H9 (cell line): Measurements from ENCODE around the gene CMAS. TPM values are rescaled to one million over a fixed set of nuclear protein-coding genes. Genes with fewer than 3 reads are reported as not detected.

Source experiments
- DNase-seq: peaks from one replicate; pipeline ENCODE4 v3.0.0-alpha.2; 2017
- H2AFZ ChIP-seq: one replicate; pipeline ENCODE4 v1.6.1; 2013; ENCODE audit warnings: mild to moderate bottlenecking, low read length, control low read depth, moderate library complexity
- H2AK5ac ChIP-seq: 2 replicates; pipeline ENCODE4 v1.6.1; 2013; ENCODE audit warnings: low read length, control low read depth, mixed read lengths; ENCODE audit not compliant: insufficient read length
- H2BK120ac ChIP-seq: one replicate; pipeline ENCODE4 v1.6.1; 2013; ENCODE audit warnings: low read depth, mild to moderate bottlenecking, low read length, control low read depth, inconsistent platforms; ENCODE audit not compliant: poor library complexity, severe bottlenecking
- H2BK12ac ChIP-seq: 2 replicates; pipeline ENCODE4 v1.6.1; 2013; ENCODE audit warnings: low read length, control low read depth, mixed read lengths, low read depth; ENCODE audit not compliant: insufficient read length
- H2BK15ac ChIP-seq: 2 replicates; pipeline ENCODE4 v1.6.1; 2013; ENCODE audit warnings: low read depth, low read length, control low read depth
- H2BK20ac ChIP-seq: one replicate; pipeline ENCODE4 v1.6.1; 2013; ENCODE audit warnings: low read depth, mild to moderate bottlenecking, low read length, control low read depth, inconsistent platforms; ENCODE audit not compliant: poor library complexity, severe bottlenecking
- H2BK5ac ChIP-seq: 2 replicates; pipeline ENCODE4 v1.6.1; 2013; ENCODE audit warnings: low read length, control low read depth, mixed read lengths; ENCODE audit not compliant: insufficient read length
- H3K14ac ChIP-seq: 2 replicates; pipeline ENCODE4 v1.6.1; 2013; ENCODE audit warnings: low read length, control low read depth; ENCODE audit not compliant: insufficient read depth
- H3K18ac ChIP-seq: 2 replicates; pipeline ENCODE4 v1.6.1; 2013; ENCODE audit warnings: low read depth, mild to moderate bottlenecking, mixed read lengths, low read length, control low read depth; ENCODE audit not compliant: insufficient read length
- H3K23ac ChIP-seq: 2 replicates; pipeline ENCODE4 v1.6.1; 2013; ENCODE audit warnings: low read length, control low read depth, mixed read lengths, low read depth; ENCODE audit not compliant: insufficient read length
- H3K23me2 ChIP-seq: 2 replicates; pipeline ENCODE4 v1.6.1; 2013; ENCODE audit warnings: low read depth, mild to moderate bottlenecking, mixed read lengths, low read length, control low read depth; ENCODE audit not compliant: insufficient read length, poor library complexity, severe bottlenecking
- H3K27ac ChIP-seq: 2 replicates; pipeline ENCODE4 v1.5.1; 2013; ENCODE audit warnings: low read length, control low read depth, mixed read lengths, low read depth; ENCODE audit not compliant: insufficient read length
- H3K27me3 ChIP-seq: 2 replicates; pipeline ENCODE4 v1.6.1; 2013; ENCODE audit warnings: low read length, control low read depth, inconsistent platforms; ENCODE audit not compliant: insufficient read depth
- H3K4ac ChIP-seq: 2 replicates; pipeline ENCODE4 v1.6.1; 2013; ENCODE audit warnings: low read depth, mild to moderate bottlenecking, control low read depth, inconsistent platforms, low read length, moderate library complexity
- H3K4me1 ChIP-seq: 2 replicates; pipeline ENCODE4 v1.6.1; 2013; ENCODE audit warnings: low read length, control low read depth, inconsistent platforms; ENCODE audit not compliant: insufficient read depth
- H3K4me2 ChIP-seq: 2 replicates; pipeline ENCODE4 v1.6.1; 2013; ENCODE audit warnings: low read length, control low read depth, mixed read lengths; ENCODE audit not compliant: insufficient read length, insufficient read depth
- H3K56ac ChIP-seq: 2 replicates; pipeline ENCODE4 v1.6.1; 2013; ENCODE audit warnings: low read depth, mild to moderate bottlenecking, mixed read lengths, low read length, control low read depth; ENCODE audit not compliant: insufficient read length
- H3K79me1 ChIP-seq: 2 replicates; pipeline ENCODE4 v1.6.1; 2013; ENCODE audit warnings: low read depth, mild to moderate bottlenecking, moderate library complexity, low read length, control low read depth, inconsistent platforms; ENCODE audit not compliant: insufficient read depth, poor library complexity, severe bottlenecking
- H3K79me2 ChIP-seq: 2 replicates; pipeline ENCODE4 v1.6.1; 2013; ENCODE audit warnings: low read length, control low read depth, inconsistent platforms; ENCODE audit not compliant: insufficient read depth
- H3K9ac ChIP-seq: 2 replicates; pipeline ENCODE4 v1.6.1; 2013; ENCODE audit warnings: low read length, control low read depth, mixed read lengths; ENCODE audit not compliant: insufficient read length; ENCODE audit errors: extremely low read depth
- H3K9me3 ChIP-seq: one replicate; pipeline ENCODE4 v1.6.1; 2013; ENCODE audit warnings: low read depth, low read length, inconsistent platforms; ENCODE audit not compliant: control insufficient read depth
- H3T11ph ChIP-seq: one replicate; pipeline ENCODE4 v1.6.1; 2013; ENCODE audit warnings: mild to moderate bottlenecking, low read length, control low read depth, inconsistent platforms
- H4K20me1 ChIP-seq: one replicate; pipeline ENCODE4 v1.6.1; 2013; ENCODE audit not compliant: control insufficient read depth, insufficient read length, insufficient read depth
- H4K5ac ChIP-seq: 2 replicates; pipeline ENCODE4 v1.6.1; 2013; ENCODE audit warnings: low read depth, mild to moderate bottlenecking, mixed read lengths, low read length, control low read depth; ENCODE audit not compliant: insufficient read length
- H4K8ac ChIP-seq: replicated peaks from 2 replicates; pipeline ENCODE4 v1.6.1; 2013; ENCODE audit warnings: low read length, control low read depth, mixed read lengths, low read depth; ENCODE audit not compliant: insufficient read length
- H4K91ac ChIP-seq: 2 replicates; pipeline ENCODE4 v1.6.1; 2013; ENCODE audit warnings: low read depth, mild to moderate bottlenecking, moderate library complexity, mixed read lengths, low read length, control low read depth; ENCODE audit not compliant: insufficient read length
- H3K27ac Mint-ChIP-seq, 3 experiments: 2 replicates in 2 of 3; 3 replicates in 1 of 3; pipeline ENCODE4 v1.8.0; 2020 to 2021; ENCODE audit warnings: mixed read lengths in 3 of 3, mild to moderate bottlenecking in 1 of 3, moderate library complexity in 1 of 3
- H3K27me3 Mint-ChIP-seq: 2 replicates; pipeline ENCODE4 v1.8.0; 2021; ENCODE audit warnings: low read depth, mild to moderate bottlenecking, moderate library complexity, mixed read lengths
- H3K36me3 Mint-ChIP-seq, 3 experiments: 2 replicates in 2 of 3; 3 replicates in 1 of 3; pipeline ENCODE4 v1.8.0; 2020 to 2021; ENCODE audit warnings: low read depth in 3 of 3, mixed read lengths in 3 of 3; ENCODE audit not compliant: insufficient read depth in 1 of 3
- H3K4me1 Mint-ChIP-seq, 2 experiments: 2 replicates each; pipeline ENCODE4 v1.8.0; 2020; ENCODE audit warnings: mixed read lengths in 2 of 2
- H3K4me3 Mint-ChIP-seq, 2 experiments: 2 replicates in 1 of 2; 3 replicates in 1 of 2; pipeline ENCODE4 v1.8.0; 2020 to 2021; ENCODE audit warnings: mild to moderate bottlenecking in 2 of 2, mixed read lengths in 2 of 2, moderate library complexity in 1 of 2
- H3K9me3 Mint-ChIP-seq, 2 experiments: 2 replicates in 1 of 2; 3 replicates in 1 of 2; pipeline ENCODE4 v1.8.0; 2020; ENCODE audit warnings: mild to moderate bottlenecking in 2 of 2, mixed read lengths in 2 of 2, moderate library complexity in 1 of 2
- WGBS: extraction: QIAGEN DNeasy Blood & Tissue Kit; methylation state at CpG from one replicate; pipeline ENCODE4 v1.1.7; 2013; ENCODE audit warnings: missing lambda C conversion rate, low lambda C conversion rate, mixed read lengths; ENCODE audit not compliant: insufficient read length; ENCODE audit errors: extremely low coverage; 5-methylcytosine and 5-hydroxymethylcytosine counted together
- total RNA-seq: library from RNA; stranded (reverse); gene quantifications from 2 replicates; pipeline ENCODE4 v1.2.1, GENCODE V29; 2021
- TF ChIP-seq, protein P1 (sequence below): fragments of 200-600 bp; sonication (generic); conservative IDR thresholded peaks from 3 replicates; pipeline ENCODE4 v1.8.0; 2021; ENCODE audit warnings: antibody characterized with exemption, mild to moderate bottlenecking

CMAS gene
- total RNA-seq, 1 experiment from 2014 or later: 47.4 TPM

DNA sequence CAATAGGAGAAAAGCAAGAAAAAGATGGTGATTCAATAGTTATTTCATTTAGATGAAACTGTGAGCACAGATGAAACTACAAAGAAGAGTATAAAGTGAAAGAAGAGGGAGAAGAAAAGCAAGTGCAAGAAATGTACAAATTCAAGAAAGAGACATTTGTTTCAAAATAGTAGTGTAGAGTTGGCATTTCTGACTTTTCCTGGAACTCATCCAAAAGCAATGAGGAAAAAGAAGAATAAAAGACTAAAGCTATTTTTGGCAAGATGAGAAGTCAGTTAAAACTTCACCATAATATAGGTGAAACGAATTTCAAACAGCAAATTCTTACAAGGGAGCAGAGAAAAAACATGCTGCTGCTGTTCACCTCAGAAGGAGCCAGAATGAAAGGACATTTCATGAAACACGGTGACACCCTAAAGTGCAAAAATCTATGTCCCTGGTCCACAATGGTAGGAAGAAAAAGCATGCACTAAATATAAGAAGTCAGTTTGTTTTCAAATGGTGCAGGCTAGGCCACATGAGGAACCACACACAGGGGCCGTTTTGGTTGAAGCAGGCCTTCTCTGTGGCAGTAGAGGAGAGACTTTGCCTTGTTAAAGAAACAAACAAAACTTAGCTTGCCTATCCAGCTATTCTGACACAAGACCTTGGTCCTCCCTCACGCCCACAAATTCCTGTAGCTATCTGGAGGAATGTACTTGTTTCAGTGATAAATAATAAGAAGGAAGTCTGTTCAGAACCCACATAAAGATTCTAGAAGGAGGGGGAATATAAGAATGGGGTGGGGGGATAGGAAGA, 11.1 kb upstream of the CMAS start:
- no peak overlapping the region for H2BK12ac ChIP-seq
- no peak overlapping the region for H3K14ac ChIP-seq
- no peaks in the 10 kb centered on the region for H3K79me1 ChIP-seq
- H2BK120ac ChIP-seq: no peak overlapping the region
- no peak overlapping the region for H3T11ph ChIP-seq
- no peak overlapping the region for H2BK15ac ChIP-seq
- no CpG with 5 or more reads among the region's 4 CpGs for WGBS
- no peak overlapping the region for H4K8ac ChIP-seq
- no peaks in the 10 kb centered on the region for H3K9me3 ChIP-seq
- TF ChIP-seq, protein P1, sequence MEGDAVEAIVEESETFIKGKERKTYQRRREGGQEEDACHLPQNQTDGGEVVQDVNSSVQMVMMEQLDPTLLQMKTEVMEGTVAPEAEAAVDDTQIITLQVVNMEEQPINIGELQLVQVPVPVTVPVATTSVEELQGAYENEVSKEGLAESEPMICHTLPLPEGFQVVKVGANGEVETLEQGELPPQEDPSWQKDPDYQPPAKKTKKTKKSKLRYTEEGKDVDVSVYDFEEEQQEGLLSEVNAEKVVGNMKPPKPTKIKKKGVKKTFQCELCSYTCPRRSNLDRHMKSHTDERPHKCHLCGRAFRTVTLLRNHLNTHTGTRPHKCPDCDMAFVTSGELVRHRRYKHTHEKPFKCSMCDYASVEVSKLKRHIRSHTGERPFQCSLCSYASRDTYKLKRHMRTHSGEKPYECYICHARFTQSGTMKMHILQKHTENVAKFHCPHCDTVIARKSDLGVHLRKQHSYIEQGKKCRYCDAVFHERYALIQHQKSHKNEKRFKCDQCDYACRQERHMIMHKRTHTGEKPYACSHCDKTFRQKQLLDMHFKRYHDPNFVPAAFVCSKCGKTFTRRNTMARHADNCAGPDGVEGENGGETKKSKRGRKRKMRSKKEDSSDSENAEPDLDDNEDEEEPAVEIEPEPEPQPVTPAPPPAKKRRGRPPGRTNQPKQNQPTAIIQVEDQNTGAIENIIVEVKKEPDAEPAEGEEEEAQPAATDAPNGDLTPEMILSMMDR: no peak
- H3K23ac ChIP-seq: no peak overlapping the region
- H3K4me3 Mint-ChIP-seq: no peak overlapping the region
- H3K27me3 ChIP-seq: no peaks in the 10 kb centered on the region
- no peak overlapping the region for H3K18ac ChIP-seq
- no peak overlapping the region for H2AFZ ChIP-seq
- H3K56ac ChIP-seq: no peak overlapping the region
- no peak overlapping the region for H2BK20ac ChIP-seq
- no peak overlapping the region for H3K27ac ChIP-seq
- no peaks in the 10 kb centered on the region for H3K79me2 ChIP-seq
- DNase-seq: no peak
- peaks cover 0 to 3% of the 10 kb centered on the region in 2 experiments; a peak in 3 of 5 replicates for H3K9me3 Mint-ChIP-seq
- no peaks in the 10 kb centered on the region for H3K23me2 ChIP-seq
- H3K27me3 Mint-ChIP-seq: no peaks in the 10 kb centered on the region
- H3K4me1 ChIP-seq: no peaks in the 10 kb centered on the region
- no peak overlapping the region for H3K4ac ChIP-seq
- H3K9ac ChIP-seq: no peak overlapping the region
- no peak overlapping the region for H4K91ac ChIP-seq
- no peak overlapping the region for H3K27ac Mint-ChIP-seq
- H4K20me1 ChIP-seq: no peaks in the 10 kb centered on the region
- H2AK5ac ChIP-seq: no peak overlapping the region
- H3K36me3 Mint-ChIP-seq: no peaks in the 10 kb centered on the region
- H3K4me2 ChIP-seq: no peak overlapping the region
- H3K4me1 Mint-ChIP-seq: peaks cover 5% of the 10 kb centered on the region in 2 experiments
- H2BK5ac ChIP-seq: no peak overlapping the region
- no peak overlapping the region for H4K5ac ChIP-seq
